Activated CD8-positive, alpha-beta memory T cell treated with anti-CD3 and anti-CD28 coated beads for 36 hours (primary cell): ENCODE measurements around the gene PCNX3. TPM values are rescaled to one million over a fixed set of nuclear protein-coding genes. Genes with fewer than 3 reads are reported as not detected.

Experiments used
- CTCF ChIA-PET: fragments of 350-600 bp; sonication (Branson Sonifier 250); formaldehyde crosslinking; loops from one replicate; lab custom pipeline; 2021; ENCODE audit warnings: antibody characterized with exemption; lab: Charles Lee
- POLR2A ChIA-PET: fragments of 350-600 bp; sonication (Branson Sonifier 250); formaldehyde crosslinking; loops from one replicate; lab custom pipeline; 2021; ENCODE audit warnings: antibody characterized with exemption; lab: Charles Lee
- total RNA-seq, 2 experiments: library from RNA; stranded (reverse); gene quantifications; one replicate each; pipeline ENCODE4 v1.2.3, GENCODE V29; 2021

The PCNX3 gene
- total RNA-seq, 2 experiments from 2014 or later, result 41.0 to 46.6 TPM

DNA sequence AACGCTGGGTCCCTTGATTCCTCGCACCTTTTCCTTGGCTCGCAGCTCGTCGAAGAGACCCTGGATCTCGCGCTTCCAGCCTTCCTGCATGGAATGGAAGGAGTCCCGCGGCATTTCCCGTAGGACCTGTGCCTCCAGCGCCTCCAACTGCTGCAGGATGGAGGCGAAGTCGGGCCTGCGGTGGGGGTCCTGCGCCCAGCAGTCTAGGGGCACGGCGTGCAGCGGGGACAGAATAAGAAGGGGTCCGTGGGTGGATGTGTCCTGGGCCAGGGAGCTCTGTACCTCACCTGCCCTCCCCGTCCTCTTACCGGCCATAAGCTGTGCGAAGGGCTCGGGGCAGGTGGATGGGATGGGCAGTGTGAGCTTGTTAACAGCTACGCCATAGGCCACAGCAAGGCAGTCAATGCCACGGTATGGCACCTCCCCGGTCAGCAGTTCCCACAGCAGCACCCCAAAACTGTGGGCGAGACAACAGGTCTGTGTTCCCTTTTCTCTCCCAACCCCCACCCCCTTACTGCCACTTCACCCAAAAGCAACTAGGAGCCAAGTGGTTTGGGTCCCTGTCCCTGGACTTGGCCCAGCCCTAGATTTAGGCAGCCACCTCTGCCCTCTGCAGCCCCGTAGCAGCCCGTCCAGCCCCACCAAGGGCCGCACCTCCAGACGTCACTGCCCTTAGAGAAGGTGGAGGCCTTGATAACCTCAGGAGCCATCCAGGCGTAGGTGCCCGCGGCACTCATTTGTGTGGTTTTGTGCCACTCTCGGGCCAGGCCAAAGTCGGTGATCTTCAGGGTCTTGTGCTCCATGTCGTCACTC is 7.8 kb upstream of the PCNX3 start:
- ChIA-PET POLR2A (no interaction called here), CTCF (interaction anchor here (1.0 kb wide), 1 partner anchor 82 kb away, joined by 3 read pairs; no protein-coding TSS in a partner anchor)

DNA sequence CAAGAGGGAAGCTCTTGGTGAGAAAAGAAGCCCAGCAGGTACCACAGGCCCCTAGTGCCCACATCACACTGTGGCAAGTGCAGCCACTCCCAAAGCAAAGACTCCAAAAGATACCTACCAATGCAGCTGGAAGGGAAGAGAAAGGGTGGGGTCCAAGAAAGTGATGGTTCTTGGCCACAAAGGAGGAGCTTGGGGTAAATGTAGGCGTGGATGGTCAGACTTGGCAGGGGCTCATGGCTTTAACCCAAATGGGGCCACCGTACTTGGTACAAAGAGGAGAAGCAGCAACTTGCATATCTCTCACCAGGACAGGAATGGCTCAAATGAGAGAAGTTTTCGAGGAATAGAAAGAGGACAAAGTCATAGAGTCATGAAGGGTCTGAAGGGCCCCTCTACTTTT is 6.3 kb upstream of the PCNX3 start:
- ChIA-PET CTCF (interaction anchor here (1.1 to 1.9 kb wide), 2 partner anchors 16 to 21 kb away, joined by 4 to 7 read pairs; no protein-coding TSS in a partner anchor), POLR2A (no interaction called here)

DNA sequence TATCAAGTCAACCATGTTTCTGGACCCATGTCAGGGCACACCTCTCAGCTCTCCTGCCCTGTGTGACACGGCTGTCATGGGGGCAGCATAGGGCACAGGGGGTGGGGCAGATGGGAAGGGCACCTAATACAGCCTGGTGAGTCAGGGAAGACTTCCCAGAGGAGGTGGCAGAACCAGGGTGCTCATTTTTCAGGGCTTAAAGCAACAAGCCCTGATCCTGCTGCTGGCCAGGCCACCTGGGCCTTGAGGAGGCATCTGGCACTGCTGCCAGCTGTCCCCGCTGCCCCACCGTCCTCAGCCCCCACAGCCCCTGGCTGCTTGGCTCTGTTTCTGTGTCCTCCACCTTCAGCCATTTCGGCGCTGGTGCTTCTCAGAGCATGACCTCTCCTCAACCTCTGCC is 5.9 kb upstream of the PCNX3 start:
- POLR2A ChIA-PET, result no interaction called here
- CTCF ChIA-PET, result interaction anchor here (0.6 to 1.9 kb wide), 3 partner anchors 16 to 276 kb away, joined by 3 to 7 read pairs (median 4); no protein-coding TSS in a partner anchor

DNA sequence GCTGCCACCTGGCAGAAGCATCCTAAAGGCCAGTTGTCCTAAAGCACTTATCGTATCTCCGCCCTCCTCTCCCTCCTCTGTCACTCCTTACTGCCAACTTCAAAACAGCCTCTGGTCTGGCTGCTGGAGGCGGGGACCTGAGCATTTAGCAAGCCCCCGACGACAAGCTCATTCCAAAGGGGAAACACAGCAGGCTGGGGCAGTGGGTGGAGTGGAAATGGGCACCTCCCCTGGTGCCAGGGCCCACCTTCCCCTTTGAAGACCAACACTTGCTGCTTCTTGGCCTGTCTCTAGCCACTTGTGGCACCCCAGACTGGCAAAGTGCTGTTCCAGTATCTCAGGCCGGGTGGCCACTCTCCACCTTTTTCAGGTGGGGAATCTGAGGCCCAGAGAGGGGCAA is 5.2 kb upstream of the PCNX3 start:
- POLR2A ChIA-PET, result no interaction called here
- CTCF ChIA-PET, result interaction anchor here (0.6 to 1.5 kb wide), 2 partner anchors 21 to 275 kb away, joined by 3 to 4 read pairs; no protein-coding TSS in a partner anchor

DNA sequence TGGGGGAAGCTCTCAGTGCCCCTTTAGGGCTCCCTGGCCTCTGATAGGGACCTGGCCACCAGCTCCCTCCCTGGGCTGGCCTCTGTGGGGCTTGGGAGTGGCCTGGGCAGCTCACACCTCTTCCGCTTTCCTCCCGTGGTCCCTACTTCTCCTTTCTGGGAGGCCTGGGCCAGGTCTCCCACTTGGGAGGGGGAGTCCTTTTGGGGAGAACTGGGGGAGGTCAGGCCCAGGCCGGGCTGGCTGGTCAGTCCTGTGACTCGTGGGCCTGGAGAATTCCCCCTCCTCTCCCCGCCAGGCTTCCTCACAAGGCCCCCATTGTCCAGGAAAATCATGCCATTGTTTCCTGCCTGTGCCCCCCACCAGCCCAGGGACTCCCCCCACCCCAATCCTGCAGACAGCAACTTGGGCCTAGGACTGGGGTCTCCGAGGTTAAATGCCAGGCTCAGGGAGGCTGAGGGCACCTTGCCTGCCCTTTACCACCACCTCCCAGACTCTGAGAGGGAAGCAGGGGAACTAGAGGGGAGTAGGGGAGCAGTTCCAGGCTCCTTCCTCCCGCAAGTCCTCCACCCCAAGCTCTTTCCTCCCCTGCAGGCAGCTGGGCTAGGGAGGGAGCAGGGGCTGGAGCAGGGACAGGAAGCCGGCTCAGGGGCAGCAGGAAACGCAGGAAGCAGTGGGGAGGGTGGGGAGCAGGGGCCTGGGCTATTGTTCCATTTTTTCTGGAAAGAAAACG is 4.4 kb upstream of the PCNX3 start:
- POLR2A ChIA-PET, result no interaction called here
- CTCF ChIA-PET, result interaction anchor here (1.5 kb wide), 1 partner anchor 22 kb away, joined by 4 read pairs; no protein-coding TSS in a partner anchor

DNA sequence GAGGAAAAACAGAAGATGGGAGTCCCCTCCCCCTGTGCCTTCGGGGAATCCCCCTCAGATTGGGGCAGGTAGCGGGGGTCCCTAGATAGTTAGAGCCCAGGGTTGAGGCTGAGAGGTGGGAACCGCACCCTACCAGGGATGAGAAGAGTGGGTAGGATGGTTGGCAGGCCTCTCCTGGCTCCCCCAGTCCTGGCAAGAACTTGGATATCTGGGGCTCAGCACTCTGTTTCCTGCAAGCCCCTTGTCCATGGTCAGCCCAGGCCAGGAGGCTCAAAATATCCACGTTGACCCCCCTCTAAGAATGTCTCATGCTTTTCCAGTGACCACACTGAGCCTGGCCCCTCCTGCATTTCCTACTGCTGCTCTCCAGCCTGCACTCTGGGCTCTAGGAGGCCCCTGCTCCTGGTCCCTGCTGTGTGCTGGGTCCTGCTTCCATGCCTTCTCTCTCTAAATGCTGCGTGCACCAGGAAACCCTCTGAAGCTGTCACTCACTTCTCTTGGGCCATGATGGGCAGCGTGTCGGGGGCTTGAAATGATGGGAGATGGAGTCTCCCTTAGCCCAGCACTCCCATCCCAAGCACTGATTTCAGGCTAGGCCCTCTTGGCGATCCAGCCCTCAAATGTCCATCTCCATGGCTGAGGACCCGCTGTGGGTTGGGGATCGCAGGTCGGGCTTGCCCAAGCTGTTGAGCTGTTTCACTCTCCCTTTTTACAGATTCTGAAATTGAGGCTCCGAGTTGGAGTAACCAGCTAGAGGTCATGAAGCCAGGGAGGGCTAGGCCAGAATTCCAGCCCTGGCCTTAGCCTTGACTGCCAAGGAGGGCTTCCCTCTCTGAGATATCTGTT is 3.6 kb upstream of the PCNX3 start:
- CTCF ChIA-PET, result interaction anchor here (0.8 to 1.7 kb wide), 3 partner anchors 22 to 41 kb away, joined by 3 to 9 read pairs (median 3); partner anchors contain the start of gene ZNRD2
- POLR2A ChIA-PET, result interaction anchor here (0.5 to 1.1 kb wide), 2 partner anchors 42 to 189 kb away, joined by 3 read pairs; partner anchors contain the start of genes NEAT1 and ZNRD2

DNA sequence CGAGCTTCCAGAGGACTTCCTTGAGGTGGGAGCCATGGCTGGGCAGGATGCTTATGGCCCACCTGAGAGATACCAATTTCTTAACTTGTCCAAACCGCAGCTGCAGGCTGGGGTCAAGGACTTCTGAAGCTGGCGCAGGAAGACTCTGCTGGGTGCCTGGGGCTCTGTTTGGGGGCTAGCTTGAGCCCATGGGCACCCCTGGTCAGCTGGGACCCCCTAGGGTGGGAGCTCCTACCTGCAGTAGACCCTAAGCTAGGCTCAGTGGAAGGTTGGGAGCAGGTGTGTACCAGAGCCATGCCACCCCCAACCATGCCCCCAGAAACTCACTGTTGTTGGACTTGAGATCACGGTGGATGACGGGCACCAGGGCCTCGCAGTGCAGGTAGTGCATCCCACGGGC is 2.9 kb upstream of the PCNX3 start:
- ChIA-PET POLR2A (interaction anchor here (0.5 to 1.4 kb wide), 5 partner anchors 25 to 190 kb away, joined by 3 read pairs; partner anchors contain the start of genes NEAT1 and ZNRD2), CTCF (interaction anchor here (0.8 to 3.3 kb wide), 9 partner anchors 19 to 247 kb away, joined by 3 to 14 read pairs (median 3); partner anchors contain the start of genes EHBP1L1, MUS81, SIPA1 and ZNRD2)

DNA sequence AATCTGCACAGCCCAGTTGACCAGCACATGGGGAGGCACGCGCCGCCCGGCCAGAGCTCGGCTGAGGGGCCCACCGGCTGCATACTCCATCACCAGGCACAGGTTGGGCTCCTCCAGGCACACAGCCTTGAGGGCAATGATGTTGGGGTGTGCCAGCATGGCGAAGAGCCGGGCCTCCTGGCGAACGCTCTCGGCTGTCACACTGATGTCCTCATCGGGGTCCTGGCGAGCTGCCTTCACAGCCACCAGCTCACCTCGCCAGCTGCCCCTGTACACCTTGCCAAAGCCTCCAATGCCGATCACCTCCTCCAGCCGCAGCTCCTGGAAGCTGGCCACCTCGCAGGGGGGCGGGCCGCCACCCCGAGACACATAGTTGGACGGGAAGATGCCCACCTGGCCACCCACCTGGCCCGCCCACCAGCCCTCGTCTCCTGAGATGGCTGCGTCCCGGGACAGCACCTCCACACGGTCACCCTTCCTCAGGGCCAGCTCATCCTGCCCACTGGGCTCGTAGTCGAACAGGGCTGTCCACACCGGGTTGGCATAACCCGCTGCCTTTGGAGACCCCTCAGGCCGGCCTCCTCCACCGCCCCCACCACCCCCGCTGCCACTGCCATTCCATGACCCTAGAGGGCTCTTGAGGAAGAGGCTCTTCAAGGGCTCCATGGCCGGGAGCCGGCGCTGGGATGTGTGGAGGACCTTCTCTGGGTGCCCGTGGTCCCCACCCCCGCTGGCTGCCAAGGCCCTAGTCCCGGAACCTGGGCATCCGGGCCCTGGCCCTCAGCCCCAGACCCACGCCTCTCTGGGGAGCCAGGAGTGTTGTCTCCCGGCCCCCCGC is 2.3 kb upstream of the PCNX3 start:
- ChIA-PET POLR2A (interaction anchor here (0.8 to 1.4 kb wide), 5 partner anchors 23 to 43 kb away, joined by 3 to 5 read pairs (median 3); partner anchors contain the start of gene ZNRD2), CTCF (interaction anchor here (0.8 to 3.3 kb wide), 10 partner anchors 19 to 247 kb away, joined by 3 to 14 read pairs (median 4); partner anchors contain the start of genes EHBP1L1, MUS81, SIPA1 and ZNRD2)

DNA sequence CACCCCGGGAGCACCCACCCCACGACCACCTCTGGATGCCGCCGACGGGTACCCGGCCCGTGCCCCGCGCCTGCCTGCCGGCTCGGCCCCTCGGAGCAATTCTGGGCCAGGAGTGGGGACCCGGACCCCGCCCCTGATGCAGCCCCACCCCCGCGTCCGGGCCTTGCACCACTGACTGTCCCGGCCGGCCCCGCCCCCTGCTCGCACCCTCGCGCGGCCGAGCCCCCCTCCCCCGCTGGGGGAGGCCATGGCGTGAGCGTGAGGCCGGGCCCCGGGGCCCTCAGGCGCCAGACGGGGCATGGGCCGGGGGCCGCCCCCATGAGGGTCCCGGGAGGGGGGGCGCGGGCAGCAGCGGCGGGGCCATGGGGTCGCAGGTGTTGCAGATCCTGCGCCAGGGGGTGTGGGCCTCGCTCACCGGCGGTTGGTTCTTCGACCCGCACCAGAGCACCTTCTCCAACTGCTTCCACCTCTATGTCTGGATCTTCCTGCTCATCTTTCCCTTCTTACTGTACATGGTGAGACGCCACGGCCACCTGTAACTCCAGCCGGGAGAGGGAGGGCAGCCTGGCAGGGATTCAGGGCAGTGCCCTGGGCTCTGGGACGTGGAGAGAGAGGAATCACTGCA is 486 bp downstream of the PCNX3 start:
- POLR2A ChIA-PET, result interaction anchor here (0.8 to 1.7 kb wide), 8 partner anchors 22 to 245 kb away, joined by 3 to 13 read pairs (median 3); partner anchors contain the start of genes EHBP1L1, NEAT1 and SIPA1
- CTCF ChIA-PET, result interaction anchor here (0.8 to 3.3 kb wide), 12 partner anchors 10 to 163 kb away, joined by 3 to 14 read pairs (median 4); partner anchors contain the start of genes EHBP1L1 and ZNRD2

DNA sequence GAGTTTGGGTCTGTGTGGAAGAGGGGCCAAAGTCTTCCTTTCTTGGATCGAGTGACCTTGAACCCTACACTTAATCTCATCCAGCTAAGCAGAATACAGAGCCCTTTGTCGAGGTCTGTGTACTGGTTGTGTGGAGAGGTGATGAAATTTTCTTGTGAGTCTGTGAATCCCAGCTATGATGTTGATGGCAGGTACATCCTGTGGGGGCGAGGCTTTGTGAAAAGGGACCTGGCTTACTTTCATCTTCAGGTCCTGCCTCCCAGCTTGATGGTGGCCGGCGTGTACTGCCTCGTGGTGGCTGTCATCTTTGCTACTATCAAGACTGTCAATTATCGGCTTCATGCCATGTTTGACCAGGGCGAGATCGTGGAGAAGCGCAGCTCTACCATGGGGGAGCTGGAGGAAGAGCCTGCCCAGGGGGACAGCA is 1.0 kb downstream of the PCNX3 start:
- POLR2A ChIA-PET, result interaction anchor here (1.5 kb wide), 1 partner anchor 30 kb away, joined by 3 read pairs; no protein-coding TSS in a partner anchor
- CTCF ChIA-PET, result interaction anchor here (0.9 to 1.9 kb wide), 5 partner anchors 9 to 43 kb away, joined by 3 to 7 read pairs (median 4); no protein-coding TSS in a partner anchor

DNA sequence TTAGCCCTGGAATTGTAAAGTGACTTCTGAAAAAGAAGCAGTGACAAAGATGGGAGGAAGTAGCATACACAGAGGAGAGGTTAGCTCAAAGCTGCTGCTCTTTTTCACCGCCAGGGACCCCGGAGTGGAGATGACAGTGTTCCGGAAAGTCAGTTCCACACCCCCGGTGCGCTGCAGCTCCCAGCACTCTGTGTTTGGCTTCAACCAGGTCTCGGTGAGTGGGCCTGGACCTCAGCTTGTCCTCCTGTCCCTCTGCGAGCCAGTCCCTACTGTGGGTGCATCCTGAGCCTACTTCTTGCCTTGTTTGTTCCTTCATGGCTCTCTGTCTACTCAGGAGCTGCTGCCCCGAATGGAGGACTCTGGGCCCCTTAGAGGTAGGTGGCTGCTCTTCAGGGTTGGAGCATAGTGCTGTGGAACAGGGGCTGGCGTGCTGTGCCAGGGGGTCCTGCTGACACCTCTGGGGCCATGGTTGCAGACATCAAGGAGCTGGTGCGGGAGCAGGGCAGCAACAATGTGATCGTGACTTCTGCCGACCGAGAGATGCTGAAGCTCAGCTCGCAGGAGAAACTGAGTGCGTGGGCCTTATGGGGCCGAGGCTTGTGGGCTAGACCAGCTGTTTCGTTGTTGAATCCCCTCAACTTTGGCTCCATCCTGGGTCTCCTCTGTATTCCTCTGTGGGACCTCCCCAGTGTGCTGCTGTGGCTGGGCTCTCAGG is 1.7 kb downstream of the PCNX3 start:
- ChIA-PET CTCF (interaction anchor here (0.6 to 1.9 kb wide), 6 partner anchors 9 to 267 kb away, joined by 3 to 7 read pairs (median 4); no protein-coding TSS in a partner anchor), POLR2A (no interaction called here)

DNA sequence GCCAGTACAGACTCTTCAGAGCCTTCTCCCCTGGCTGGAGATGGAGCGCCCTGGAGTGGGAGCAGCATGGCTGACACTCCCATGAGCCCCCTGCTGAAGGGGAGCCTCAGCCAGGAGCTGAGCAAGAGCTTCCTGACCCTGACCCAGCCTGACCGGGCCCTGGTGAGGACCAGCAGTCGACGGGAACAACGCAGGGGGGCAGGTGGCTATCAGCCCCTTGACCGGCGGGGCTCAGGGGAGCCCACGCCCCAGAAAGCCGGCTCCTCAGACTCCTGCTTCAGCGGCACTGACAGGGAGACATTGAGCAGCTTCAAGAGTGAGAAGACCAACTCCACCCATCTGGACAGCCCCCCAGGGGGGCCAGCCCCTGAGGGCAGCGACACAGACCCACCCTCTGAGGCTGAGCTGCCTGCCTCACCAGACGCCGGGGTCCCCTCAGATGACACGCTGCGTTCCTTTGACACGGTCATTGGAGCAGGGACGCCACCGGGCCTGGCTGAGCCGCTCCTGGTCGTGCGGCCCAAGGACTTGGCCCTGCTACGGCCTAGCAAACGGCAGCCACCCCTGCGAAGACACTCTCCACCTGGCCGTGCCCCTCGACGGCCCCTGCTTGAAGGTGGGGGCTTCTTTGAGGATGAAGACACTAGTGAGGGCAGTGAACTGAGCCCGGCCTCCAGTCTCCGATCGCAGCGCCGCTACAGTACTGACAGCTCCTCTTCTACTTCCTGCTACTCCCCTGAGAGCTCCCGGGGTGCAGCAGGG is 2.6 kb downstream of the PCNX3 start:
- ChIA-PET POLR2A (interaction anchor here (0.5 kb wide), 1 partner anchor 310 kb away, joined by 3 read pairs; no protein-coding TSS in a partner anchor), CTCF (interaction anchor here (0.6 to 1.7 kb wide), 3 partner anchors 8 to 266 kb away, joined by 3 to 7 read pairs (median 4); no protein-coding TSS in a partner anchor)

DNA sequence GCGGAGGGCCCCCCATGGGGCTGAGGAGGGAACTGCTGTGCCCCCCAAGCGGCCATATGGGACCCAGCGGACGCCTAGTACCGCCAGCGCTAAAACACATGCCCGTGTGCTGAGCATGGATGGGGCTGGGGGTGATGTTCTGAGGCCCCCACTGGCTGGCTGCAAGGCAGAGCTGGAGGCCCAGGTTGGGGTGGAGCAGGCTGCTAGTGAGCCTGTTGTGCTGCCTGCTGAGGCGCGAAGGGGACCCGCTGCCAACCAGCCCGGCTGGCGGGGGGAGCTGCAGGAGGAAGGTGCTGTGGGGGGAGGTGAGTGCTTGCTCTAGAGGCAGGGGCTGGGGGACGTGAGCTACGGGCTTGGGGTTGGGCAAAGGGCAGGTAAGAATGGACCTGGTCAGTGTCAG is 3.2 kb downstream of the PCNX3 start:
- CTCF ChIA-PET, result interaction anchor here (1.4 kb wide), 1 partner anchor 24 kb away, joined by 4 read pairs; no protein-coding TSS in a partner anchor
- POLR2A ChIA-PET, result interaction anchor here (0.5 kb wide), 1 partner anchor 310 kb away, joined by 3 read pairs; no protein-coding TSS in a partner anchor

DNA sequence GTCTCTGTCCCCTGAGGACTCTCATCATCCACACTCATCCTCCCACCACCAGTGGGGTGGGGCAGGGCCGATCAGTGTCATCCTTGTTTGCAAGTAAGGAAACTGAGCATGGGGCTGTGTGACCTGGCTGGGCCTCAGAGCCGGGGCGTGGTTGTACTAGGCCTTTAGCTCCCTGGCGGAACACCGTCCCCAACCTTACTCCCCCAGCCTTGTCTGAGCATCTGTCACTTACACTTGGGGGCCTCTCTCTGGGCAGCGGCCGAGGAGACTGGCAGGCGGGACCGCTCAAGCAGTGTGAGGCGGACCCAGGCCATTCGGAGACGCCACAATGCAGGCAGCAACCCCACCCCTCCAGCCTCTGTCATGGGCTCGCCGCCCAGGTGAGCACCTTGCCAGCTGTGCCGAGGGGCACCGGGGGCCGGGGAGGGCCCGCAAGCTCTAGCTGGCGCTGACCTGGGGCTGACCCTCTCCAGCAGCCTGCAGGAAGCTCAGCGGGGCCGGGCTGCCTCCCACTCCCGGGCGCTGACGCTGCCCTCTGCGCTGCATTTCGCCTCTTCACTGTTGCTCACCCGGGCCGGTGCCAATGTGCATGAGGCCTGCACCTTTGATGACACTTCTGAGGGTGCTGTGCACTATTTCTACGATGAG is 3.8 kb downstream of the PCNX3 start:
- POLR2A ChIA-PET, result no interaction called here

More for the DNA sequence above, 3.8 kb downstream of the PCNX3 start:
- CTCF ChIA-PET, result interaction anchor here (1.4 kb wide), 1 partner anchor 24 kb away, joined by 4 read pairs; no protein-coding TSS in a partner anchor
